HCT116 (cell line): ENCODE data around the gene TIGIT. TPM values are rescaled to one million over a fixed set of nuclear protein-coding genes. Genes with fewer than 3 reads are reported as not detected.

Experiments
- ATAC-seq: fragments of 200-7000 bp; cut with Tn5 transposase; 2 replicates; pipeline ENCODE4 v1.9.1; 2020; ENCODE audit warnings: mild to moderate bottlenecking, moderate library complexity
- BruUV-seq: library from RNA; stranded (reverse); fragments of 400-500 nt; replicated peaks from 2 replicates; lab custom pipeline; 2021; lab: Mats Ljungman, UMichigan
- CTCF ChIA-PET: fragments of 300-600 bp; sonication (Branson Sonifier 250); formaldehyde crosslinking; loops from one replicate; lab custom pipeline; 2021; ENCODE audit warnings: antibody characterized with exemption; lab: Charles Lee
- POLR2A ChIA-PET: fragments of 300-600, 350-600 bp; sonication (Branson Sonifier 250); formaldehyde crosslinking; loops from one replicate; lab custom pipeline; 2021; ENCODE audit warnings: antibody characterized with exemption; lab: Charles Lee
- RAD21 ChIA-PET, 2 experiments: fragments of 300-600 bp; sonication (Branson Sonifier 250); formaldehyde crosslinking; loops; one replicate each; lab custom pipeline; 2023; ENCODE audit warnings: low total read pairs in 2 of 2; ENCODE audit not compliant: uncharacterized antibody in 2 of 2, unreplicated experiment in 2 of 2, low non-redundant PET in 1 of 2; lab: Charles Lee
- DNase-seq: peaks from one replicate; pipeline ENCODE4 v3.0.0-alpha.2; 2010; ENCODE audit warnings: low read depth, low spot score
- H2AFZ ChIP-seq: fragments of 200-600 bp; shearing (Covaris generic), sonication (generic); 2 replicates; pipeline ENCODE4 v1.6.1; 2017; ENCODE audit warnings: low read depth, mixed run types, mixed read lengths, antibody characterized with exemption, low read length; ENCODE audit not compliant: poor library complexity, severe bottlenecking
- H3K27ac ChIP-seq: 2 replicates; pipeline ENCODE4 v1.5.1; 2012; ENCODE audit warnings: low read depth, low read length
- H3K27me3 ChIP-seq: fragments of 200-600 bp; sonication (generic); 2 replicates; pipeline ENCODE4 v1.6.1; 2016; ENCODE audit warnings: mixed run types, low read length, mixed read lengths; ENCODE audit not compliant: insufficient read depth
- H3K36me3 ChIP-seq, 2 experiments: fragments of 200-500 bp in 1 of 2; fragments of 200-600 bp in 1 of 2; sonication (Bioruptor generic) in 1 of 2; sonication (generic) in 1 of 2; 2 replicates each; pipeline versions ENCODE4 v1.5.1 to v1.6.1; 2014 to 2016; ENCODE audit warnings: low read length in 2 of 2, inconsistent platforms in 1 of 2, mixed read lengths in 1 of 2, mixed run types in 1 of 2; ENCODE audit not compliant: insufficient read depth in 2 of 2, control insufficient read depth in 1 of 2
- H3K4me1 ChIP-seq, 2 experiments: fragments of 200-600 bp in 1 of 2; sonication (generic) in 1 of 2; 2 replicates each; pipeline versions ENCODE4 v1.5.1 to v1.6.1; 2012 to 2017; ENCODE audit warnings: low read length in 2 of 2, inconsistent platforms in 1 of 2, mild to moderate bottlenecking in 1 of 2, mixed read lengths in 1 of 2, mixed run types in 1 of 2, moderate library complexity in 1 of 2; ENCODE audit not compliant: insufficient read depth in 2 of 2, control insufficient read depth in 1 of 2
- H3K4me2 ChIP-seq: fragments of 200-600 bp; sonication (generic); 2 replicates; pipeline ENCODE4 v1.6.1; 2017; ENCODE audit warnings: mixed run types, low read length, mixed read lengths
- H3K4me3 ChIP-seq, 2 experiments: fragments of 200-600 bp in 1 of 2; sonication (generic) in 1 of 2; replicated peaks in 1 of 2; 2 replicates each; pipeline ENCODE4 v1.5.1; 2011 to 2016; ENCODE audit warnings: low read length in 2 of 2, control low read depth in 1 of 2, low read depth in 1 of 2, mild to moderate bottlenecking in 1 of 2, mixed read lengths in 1 of 2, mixed run types in 1 of 2
- H3K79me2 ChIP-seq: fragments of 200-600 bp; sonication (generic); 2 replicates; pipeline ENCODE4 v1.6.1; 2017; ENCODE audit warnings: mild to moderate bottlenecking, mixed run types, low read length, moderate library complexity, mixed read lengths; ENCODE audit not compliant: insufficient read depth
- H3K9ac ChIP-seq: fragments of 200-600 bp; sonication (generic); 2 replicates; pipeline ENCODE4 v1.6.1; 2016; ENCODE audit warnings: low read length, mixed read lengths
- H3K9me2 ChIP-seq: fragments of 200-600 bp; sonication (generic), shearing (Covaris generic); 2 replicates; pipeline ENCODE4 v1.6.1; 2017; ENCODE audit warnings: mixed run types, mild to moderate bottlenecking, moderate library complexity; ENCODE audit not compliant: insufficient read depth
- H3K9me3 ChIP-seq, 2 experiments: fragments of 200-500 bp in 1 of 2; fragments of 200-600 bp in 1 of 2; sonication (Bioruptor generic) in 1 of 2; sonication (generic) in 1 of 2; 2 replicates each; pipeline ENCODE4 v1.6.1; 2014 to 2017; ENCODE audit warnings: low read length in 2 of 2, mixed read lengths in 2 of 2, inconsistent platforms in 1 of 2, low read depth in 1 of 2, mild to moderate bottlenecking in 1 of 2, mixed run types in 1 of 2, moderate library complexity in 1 of 2; ENCODE audit not compliant: control insufficient read depth in 1 of 2, insufficient read depth in 1 of 2
- H4K20me1 ChIP-seq: fragments of 200-600 bp; sonication (generic), shearing (Covaris generic); 2 replicates; pipeline ENCODE4 v1.6.1; 2017; ENCODE audit warnings: mixed run types, mild to moderate bottlenecking, moderate library complexity; ENCODE audit not compliant: insufficient read depth
- CTCF ChIP-seq, 3 experiments: fragments of 200-600 bp in 1 of 3; sonication (generic) in 1 of 3; IDR thresholded peaks in 2 of 3; conservative IDR thresholded peaks in 1 of 3; 2 replicates each; pipeline ENCODE4 v1.5.1; 2012 to 2017; ENCODE audit warnings: low read depth in 2 of 3, low read length in 2 of 3, antibody characterized with exemption in 1 of 3, borderline replicate concordance in 1 of 3, control low read depth in 1 of 3, mild to moderate bottlenecking in 1 of 3, mixed read lengths in 1 of 3, mixed run types in 1 of 3, moderate library complexity in 1 of 3; ENCODE audit not compliant: insufficient read depth in 1 of 3
- POLR2AphosphoS5 ChIP-seq: IDR thresholded peaks from 2 replicates; pipeline ENCODE4 v1.6.1; 2011; ENCODE audit warnings: mild to moderate bottlenecking, low read depth, low read length, moderate library complexity
- SIN3A ChIP-seq: IDR thresholded peaks from 2 replicates; pipeline ENCODE4 v1.6.1; 2012; ENCODE audit warnings: low read depth
- TCF7L2 ChIP-seq: IDR thresholded peaks from 2 replicates; pipeline ENCODE4 v1.7.0; 2011; ENCODE audit warnings: borderline replicate concordance, inconsistent platforms; ENCODE audit not compliant: insufficient read depth, insufficient read length; ENCODE audit errors: extremely low read depth
- YY1 ChIP-seq: IDR thresholded peaks from 2 replicates; pipeline ENCODE4 v1.6.1; 2011; ENCODE audit warnings: low read length, low read depth, moderate library complexity, mild to moderate bottlenecking; ENCODE audit not compliant: insufficient replicate concordance; ENCODE audit errors: extremely low read depth
- intact Hi-C: fragments of 100-400 bp; cut with micrococcal nuclease; formaldehyde crosslinking; loops from 2 replicates; pipeline ENCODE4 v1.10.0; 2022
- total RNA-seq: library from RNA; stranded (reverse); gene quantifications from one replicate; pipeline ENCODE4 v1.2.1, GENCODE V29; 2021; ENCODE audit not compliant: unreplicated experiment
- TF ChIP-seq, protein P1 (sequence below): IDR thresholded peaks from 2 replicates; pipeline ENCODE4 v1.6.1; 2012
- TF ChIP-seq, protein P2 (sequence below): IDR thresholded peaks from 2 replicates; pipeline ENCODE4 v1.6.1; 2012
- TF ChIP-seq, protein P3 (sequence below): IDR thresholded peaks from 2 replicates; pipeline ENCODE4 v1.6.1; 2012; ENCODE audit warnings: low read depth

TIGIT gene
- total RNA-seq, 1 experiment from 2014 or later, result 0.07 TPM

DNA sequence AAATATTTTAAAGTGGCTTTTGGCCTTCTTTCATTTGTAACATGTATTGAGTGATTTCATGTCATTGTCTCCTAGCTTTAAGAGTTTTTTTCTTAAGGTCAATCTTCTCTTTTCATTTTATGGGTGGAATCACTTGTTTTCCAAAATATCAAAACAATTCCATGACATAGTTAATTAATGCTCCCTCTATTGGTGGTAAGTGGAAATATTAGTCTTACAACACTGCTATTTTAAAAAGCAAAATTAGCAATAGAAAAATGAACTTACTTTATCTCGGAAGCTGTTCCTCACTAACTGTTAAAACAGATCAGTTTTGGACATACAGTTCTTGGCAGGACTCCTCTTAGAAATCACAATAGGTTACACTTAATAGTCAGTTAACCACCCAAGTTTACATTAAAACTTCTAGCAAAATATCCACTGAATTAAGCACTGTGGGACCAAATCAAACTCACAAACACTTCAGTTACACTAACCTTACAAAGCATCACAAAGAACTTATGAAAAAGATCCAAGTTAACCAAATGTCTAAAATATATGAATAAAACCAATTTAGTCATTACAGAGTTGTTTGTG lies 42.4 kb downstream of the TIGIT start:
- no TSS peak for BruUV-seq
- no peak overlapping the region for H3K27ac ChIP-seq
- H3K79me2 ChIP-seq, result peaks cover 14% of the 10 kb centered on the region; the same call in 1 of the 2 replicates
- H3K9ac ChIP-seq, result no peak overlapping the region
- no peaks in the 10 kb centered on the region for H3K9me3 ChIP-seq
- H3K4me3 ChIP-seq, result no peak overlapping the region
- H2AFZ ChIP-seq, result no peak overlapping the region
- no peaks in the 10 kb centered on the region for H4K20me1 ChIP-seq
- H3K36me3 ChIP-seq, result peaks cover 3 to 40% of the 10 kb centered on the region in 2 experiments; a peak in 3 of 4 replicates
- intact Hi-C loops, result no loop called here
- peak in 2 of 3 experiments; percentile 26 to 64; a peak in 3 of 6 replicates for TF ChIP-seq CTCF (IDR thresholded peaks at IDR 0.05 in 2 of 3, conservative IDR thresholded peaks at IDR 0.05 in 1 of 3; ENCODE audit: borderline replicate concordance in 1 of 3, insufficient read depth in 1 of 3, low read depth in 2 of 3, low read length in 2 of 3)
- TF ChIP-seq, protein P1, sequence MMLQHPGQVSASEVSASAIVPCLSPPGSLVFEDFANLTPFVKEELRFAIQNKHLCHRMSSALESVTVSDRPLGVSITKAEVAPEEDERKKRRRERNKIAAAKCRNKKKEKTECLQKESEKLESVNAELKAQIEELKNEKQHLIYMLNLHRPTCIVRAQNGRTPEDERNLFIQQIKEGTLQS, result no peak
- ChIA-PET POLR2A (no interaction called here), RAD21 (no interaction called here), CTCF (interaction anchor here (0.7 to 1.1 kb wide), 2 partner anchors 11 to 16 kb away, joined by 4 read pairs; no protein-coding TSS in a partner anchor)
- ATAC-seq (no peak), DNase-seq (no peak)
- H3K4me1 ChIP-seq, result no peaks in the 10 kb centered on the region
- no peaks in the 10 kb centered on the region for H3K27me3 ChIP-seq
- no peaks in the 10 kb centered on the region for H3K9me2 ChIP-seq
- no peak overlapping the region for H3K4me2 ChIP-seq

DNA sequence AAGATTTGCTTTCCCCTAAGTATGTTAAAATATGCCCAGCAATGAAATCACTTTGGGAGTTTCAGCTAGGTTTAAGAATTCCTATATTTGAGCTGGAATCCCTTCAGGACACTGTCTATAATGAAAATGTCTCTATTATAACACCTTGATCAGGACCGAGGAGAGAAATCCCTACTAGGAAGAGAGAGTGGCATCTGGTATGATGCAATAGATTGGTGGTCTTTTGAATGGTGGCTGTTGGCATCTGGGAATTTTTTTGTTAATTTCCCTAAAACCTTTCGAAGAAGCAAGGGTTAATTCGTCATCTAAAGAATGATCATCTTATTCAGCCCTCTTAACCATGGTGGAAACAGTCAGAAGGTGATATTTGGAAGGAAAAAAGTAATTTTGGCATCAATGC lies 43.0 kb downstream of the TIGIT start:
- no peak overlapping the region for H3K4me3 ChIP-seq
- peaks cover 3 to 35% of the 10 kb centered on the region in 2 experiments; a peak in 3 of 4 replicates for H3K36me3 ChIP-seq
- no peak overlapping the region for H3K27ac ChIP-seq
- H4K20me1 ChIP-seq, result no peaks in the 10 kb centered on the region
- DNase-seq (no peak), ATAC-seq (no peak)
- ChIA-PET POLR2A (no interaction called here), CTCF (interaction anchor here (0.6 to 1.1 kb wide), 4 partner anchors 10 to 109 kb away, joined by 3 to 4 read pairs (median 4); no protein-coding TSS in a partner anchor), RAD21 (no interaction called here)
- peaks cover 14% of the 10 kb centered on the region; the same call in 1 of the 2 replicates for H3K79me2 ChIP-seq
- H3K4me1 ChIP-seq, result no peaks in the 10 kb centered on the region
- no peak overlapping the region for H3K9ac ChIP-seq
- TF ChIP-seq TCF7L2 (no peak), YY1 (no peak), SIN3A (no peak), CTCF (IDR thresholded peaks at IDR 0.05 in 2 of 3, conservative IDR thresholded peaks at IDR 0.05 in 1 of 3; ENCODE audit: borderline replicate concordance in 1 of 3, insufficient read depth in 1 of 3, low read depth in 2 of 3, low read length in 2 of 3) (no peak), POLR2AphosphoS5 (no peak)
- TF ChIP-seq, protein P2, sequence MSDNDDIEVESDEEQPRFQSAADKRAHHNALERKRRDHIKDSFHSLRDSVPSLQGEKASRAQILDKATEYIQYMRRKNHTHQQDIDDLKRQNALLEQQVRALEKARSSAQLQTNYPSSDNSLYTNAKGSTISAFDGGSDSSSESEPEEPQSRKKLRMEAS, result no peak
- TF ChIP-seq, protein P3, sequence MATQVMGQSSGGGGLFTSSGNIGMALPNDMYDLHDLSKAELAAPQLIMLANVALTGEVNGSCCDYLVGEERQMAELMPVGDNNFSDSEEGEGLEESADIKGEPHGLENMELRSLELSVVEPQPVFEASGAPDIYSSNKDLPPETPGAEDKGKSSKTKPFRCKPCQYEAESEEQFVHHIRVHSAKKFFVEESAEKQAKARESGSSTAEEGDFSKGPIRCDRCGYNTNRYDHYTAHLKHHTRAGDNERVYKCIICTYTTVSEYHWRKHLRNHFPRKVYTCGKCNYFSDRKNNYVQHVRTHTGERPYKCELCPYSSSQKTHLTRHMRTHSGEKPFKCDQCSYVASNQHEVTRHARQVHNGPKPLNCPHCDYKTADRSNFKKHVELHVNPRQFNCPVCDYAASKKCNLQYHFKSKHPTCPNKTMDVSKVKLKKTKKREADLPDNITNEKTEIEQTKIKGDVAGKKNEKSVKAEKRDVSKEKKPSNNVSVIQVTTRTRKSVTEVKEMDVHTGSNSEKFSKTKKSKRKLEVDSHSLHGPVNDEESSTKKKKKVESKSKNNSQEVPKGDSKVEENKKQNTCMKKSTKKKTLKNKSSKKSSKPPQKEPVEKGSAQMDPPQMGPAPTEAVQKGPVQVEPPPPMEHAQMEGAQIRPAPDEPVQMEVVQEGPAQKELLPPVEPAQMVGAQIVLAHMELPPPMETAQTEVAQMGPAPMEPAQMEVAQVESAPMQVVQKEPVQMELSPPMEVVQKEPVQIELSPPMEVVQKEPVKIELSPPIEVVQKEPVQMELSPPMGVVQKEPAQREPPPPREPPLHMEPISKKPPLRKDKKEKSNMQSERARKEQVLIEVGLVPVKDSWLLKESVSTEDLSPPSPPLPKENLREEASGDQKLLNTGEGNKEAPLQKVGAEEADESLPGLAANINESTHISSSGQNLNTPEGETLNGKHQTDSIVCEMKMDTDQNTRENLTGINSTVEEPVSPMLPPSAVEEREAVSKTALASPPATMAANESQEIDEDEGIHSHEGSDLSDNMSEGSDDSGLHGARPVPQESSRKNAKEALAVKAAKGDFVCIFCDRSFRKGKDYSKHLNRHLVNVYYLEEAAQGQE, result no peak
- H3K9me2 ChIP-seq, result no peaks in the 10 kb centered on the region
- intact Hi-C loops, result no loop called here
- BruUV-seq, result TSS peak; percentile 1
- no peaks in the 10 kb centered on the region for H3K27me3 ChIP-seq
- H2AFZ ChIP-seq, result no peak overlapping the region
- H3K9me3 ChIP-seq, result no peaks in the 10 kb centered on the region
- no peak overlapping the region for H3K4me2 ChIP-seq
